H9 (cell line): ENCODE results near the gene CDC16. TPM values are rescaled to one million over a fixed set of nuclear protein-coding genes. Genes with fewer than 3 reads are reported as not detected.
A peak's percentile ranks its signal among the peaks of the same experiment; 100 is the strongest.

Experiments
- DNase-seq: peaks from one replicate; pipeline ENCODE4 v3.0.0-alpha.2; 2017
- H2AFZ ChIP-seq: one replicate; pipeline ENCODE4 v1.6.1; 2013; ENCODE audit warnings: mild to moderate bottlenecking, low read length, control low read depth, moderate library complexity
- H2AK5ac ChIP-seq: 2 replicates; pipeline ENCODE4 v1.6.1; 2013; ENCODE audit warnings: low read length, control low read depth, mixed read lengths; ENCODE audit not compliant: insufficient read length
- H2BK120ac ChIP-seq: one replicate; pipeline ENCODE4 v1.6.1; 2013; ENCODE audit warnings: low read depth, mild to moderate bottlenecking, low read length, control low read depth, inconsistent platforms; ENCODE audit not compliant: poor library complexity, severe bottlenecking
- H2BK12ac ChIP-seq: 2 replicates; pipeline ENCODE4 v1.6.1; 2013; ENCODE audit warnings: low read length, control low read depth, mixed read lengths, low read depth; ENCODE audit not compliant: insufficient read length
- H2BK15ac ChIP-seq: 2 replicates; pipeline ENCODE4 v1.6.1; 2013; ENCODE audit warnings: low read depth, low read length, control low read depth
- H2BK20ac ChIP-seq: one replicate; pipeline ENCODE4 v1.6.1; 2013; ENCODE audit warnings: low read depth, mild to moderate bottlenecking, low read length, control low read depth, inconsistent platforms; ENCODE audit not compliant: poor library complexity, severe bottlenecking
- H2BK5ac ChIP-seq: 2 replicates; pipeline ENCODE4 v1.6.1; 2013; ENCODE audit warnings: low read length, control low read depth, mixed read lengths; ENCODE audit not compliant: insufficient read length
- H3K14ac ChIP-seq: 2 replicates; pipeline ENCODE4 v1.6.1; 2013; ENCODE audit warnings: low read length, control low read depth; ENCODE audit not compliant: insufficient read depth
- H3K18ac ChIP-seq: 2 replicates; pipeline ENCODE4 v1.6.1; 2013; ENCODE audit warnings: low read depth, mild to moderate bottlenecking, mixed read lengths, low read length, control low read depth; ENCODE audit not compliant: insufficient read length
- H3K23ac ChIP-seq: 2 replicates; pipeline ENCODE4 v1.6.1; 2013; ENCODE audit warnings: low read length, control low read depth, mixed read lengths, low read depth; ENCODE audit not compliant: insufficient read length
- H3K23me2 ChIP-seq: 2 replicates; pipeline ENCODE4 v1.6.1; 2013; ENCODE audit warnings: low read depth, mild to moderate bottlenecking, mixed read lengths, low read length, control low read depth; ENCODE audit not compliant: insufficient read length, poor library complexity, severe bottlenecking
- H3K27ac ChIP-seq: 2 replicates; pipeline ENCODE4 v1.5.1; 2013; ENCODE audit warnings: low read length, control low read depth, mixed read lengths, low read depth; ENCODE audit not compliant: insufficient read length
- H3K27me3 ChIP-seq: 2 replicates; pipeline ENCODE4 v1.6.1; 2013; ENCODE audit warnings: low read length, control low read depth, inconsistent platforms; ENCODE audit not compliant: insufficient read depth
- H3K4ac ChIP-seq: 2 replicates; pipeline ENCODE4 v1.6.1; 2013; ENCODE audit warnings: low read depth, mild to moderate bottlenecking, control low read depth, inconsistent platforms, low read length, moderate library complexity
- H3K4me1 ChIP-seq: 2 replicates; pipeline ENCODE4 v1.6.1; 2013; ENCODE audit warnings: low read length, control low read depth, inconsistent platforms; ENCODE audit not compliant: insufficient read depth
- H3K4me2 ChIP-seq: 2 replicates; pipeline ENCODE4 v1.6.1; 2013; ENCODE audit warnings: low read length, control low read depth, mixed read lengths; ENCODE audit not compliant: insufficient read length, insufficient read depth
- H3K56ac ChIP-seq: 2 replicates; pipeline ENCODE4 v1.6.1; 2013; ENCODE audit warnings: low read depth, mild to moderate bottlenecking, mixed read lengths, low read length, control low read depth; ENCODE audit not compliant: insufficient read length
- H3K79me1 ChIP-seq: 2 replicates; pipeline ENCODE4 v1.6.1; 2013; ENCODE audit warnings: low read depth, mild to moderate bottlenecking, moderate library complexity, low read length, control low read depth, inconsistent platforms; ENCODE audit not compliant: insufficient read depth, poor library complexity, severe bottlenecking
- H3K79me2 ChIP-seq: 2 replicates; pipeline ENCODE4 v1.6.1; 2013; ENCODE audit warnings: low read length, control low read depth, inconsistent platforms; ENCODE audit not compliant: insufficient read depth
- H3K9ac ChIP-seq: 2 replicates; pipeline ENCODE4 v1.6.1; 2013; ENCODE audit warnings: low read length, control low read depth, mixed read lengths; ENCODE audit not compliant: insufficient read length; ENCODE audit errors: extremely low read depth
- H3K9me3 ChIP-seq: one replicate; pipeline ENCODE4 v1.6.1; 2013; ENCODE audit warnings: low read depth, low read length, inconsistent platforms; ENCODE audit not compliant: control insufficient read depth
- H3T11ph ChIP-seq: one replicate; pipeline ENCODE4 v1.6.1; 2013; ENCODE audit warnings: mild to moderate bottlenecking, low read length, control low read depth, inconsistent platforms
- H4K20me1 ChIP-seq: one replicate; pipeline ENCODE4 v1.6.1; 2013; ENCODE audit not compliant: control insufficient read depth, insufficient read length, insufficient read depth
- H4K5ac ChIP-seq: 2 replicates; pipeline ENCODE4 v1.6.1; 2013; ENCODE audit warnings: low read depth, mild to moderate bottlenecking, mixed read lengths, low read length, control low read depth; ENCODE audit not compliant: insufficient read length
- H4K8ac ChIP-seq: replicated peaks from 2 replicates; pipeline ENCODE4 v1.6.1; 2013; ENCODE audit warnings: low read length, control low read depth, mixed read lengths, low read depth; ENCODE audit not compliant: insufficient read length
- H4K91ac ChIP-seq: 2 replicates; pipeline ENCODE4 v1.6.1; 2013; ENCODE audit warnings: low read depth, mild to moderate bottlenecking, moderate library complexity, mixed read lengths, low read length, control low read depth; ENCODE audit not compliant: insufficient read length
- H3K27ac Mint-ChIP-seq, 3 experiments: 2 replicates in 2 of 3; 3 replicates in 1 of 3; pipeline ENCODE4 v1.8.0; 2020 to 2021; ENCODE audit warnings: mixed read lengths in 3 of 3, mild to moderate bottlenecking in 1 of 3, moderate library complexity in 1 of 3
- H3K27me3 Mint-ChIP-seq: 2 replicates; pipeline ENCODE4 v1.8.0; 2021; ENCODE audit warnings: low read depth, mild to moderate bottlenecking, moderate library complexity, mixed read lengths
- H3K36me3 Mint-ChIP-seq, 3 experiments: 2 replicates in 2 of 3; 3 replicates in 1 of 3; pipeline ENCODE4 v1.8.0; 2020 to 2021; ENCODE audit warnings: low read depth in 3 of 3, mixed read lengths in 3 of 3; ENCODE audit not compliant: insufficient read depth in 1 of 3
- H3K4me1 Mint-ChIP-seq, 2 experiments: 2 replicates each; pipeline ENCODE4 v1.8.0; 2020; ENCODE audit warnings: mixed read lengths in 2 of 2
- H3K4me3 Mint-ChIP-seq, 2 experiments: 2 replicates in 1 of 2; 3 replicates in 1 of 2; pipeline ENCODE4 v1.8.0; 2020 to 2021; ENCODE audit warnings: mild to moderate bottlenecking in 2 of 2, mixed read lengths in 2 of 2, moderate library complexity in 1 of 2
- H3K9me3 Mint-ChIP-seq, 2 experiments: 2 replicates in 1 of 2; 3 replicates in 1 of 2; pipeline ENCODE4 v1.8.0; 2020; ENCODE audit warnings: mild to moderate bottlenecking in 2 of 2, mixed read lengths in 2 of 2, moderate library complexity in 1 of 2
- CTCF ChIP-seq: fragments of 200-600 bp; sonication (generic); conservative IDR thresholded peaks from 3 replicates; pipeline ENCODE4 v1.8.0; 2021; ENCODE audit warnings: antibody characterized with exemption, mild to moderate bottlenecking
- WGBS: extraction: QIAGEN DNeasy Blood & Tissue Kit; methylation state at CpG from one replicate; pipeline ENCODE4 v1.1.7; 2013; ENCODE audit warnings: missing lambda C conversion rate, low lambda C conversion rate, mixed read lengths; ENCODE audit not compliant: insufficient read length; ENCODE audit errors: extremely low coverage; 5-methylcytosine and 5-hydroxymethylcytosine counted together
- total RNA-seq: library from RNA; stranded (reverse); gene quantifications from 2 replicates; pipeline ENCODE4 v1.2.1, GENCODE V29; 2021

Gene CDC16
- total RNA-seq, 1 experiment from 2014 or later, result 91.9 TPM

- no peak for TF ChIP-seq CTCF
- H2BK5ac ChIP-seq, result no peak overlapping the region
- H3T11ph ChIP-seq, result no peak overlapping the region
- Mint-ChIP-seq H3K4me1 (peaks cover 18% of the 10 kb centered on the region in 2 experiments), H3K27me3 (no peaks in the 10 kb centered on the region; the same call in 1 of the 2 replicates), H3K9me3 (no peaks in the 10 kb centered on the region), H3K4me3 (peak overlapping the region; percentile 30 to 69), H3K27ac (peak overlapping the region in 2 of 3 experiments; percentile 12 to 29; a peak in 2 of 7 replicates), H3K36me3 (peaks cover 33 to 59% (median 52%) of the 10 kb centered on the region in 3 experiments)
- peaks cover 3% of the 10 kb centered on the region for H3K4me1 ChIP-seq
- no peak overlapping the region for H3K9ac ChIP-seq
- H3K27me3 ChIP-seq, result no peaks in the 10 kb centered on the region
- no peak overlapping the region for H3K23ac ChIP-seq
- H3K4ac ChIP-seq, result no peak overlapping the region
- no CpG with 5 or more reads among the region's 3 CpGs for WGBS
- no peak overlapping the region for H2AFZ ChIP-seq
- H4K91ac ChIP-seq, result no peak overlapping the region
- no peak overlapping the region for H3K27ac ChIP-seq
- no peaks in the 10 kb centered on the region for H3K79me1 ChIP-seq
- no peak for DNase-seq
- no peak overlapping the region for H2BK15ac ChIP-seq
- H2BK120ac ChIP-seq, result no peak overlapping the region
- H3K18ac ChIP-seq, result no peak overlapping the region
- H2AK5ac ChIP-seq, result no peak overlapping the region
- H4K8ac ChIP-seq, result no peak overlapping the region
- no peaks in the 10 kb centered on the region for H4K20me1 ChIP-seq
- peaks cover 4% of the 10 kb centered on the region; the same call in 1 of the 2 replicates for H3K79me2 ChIP-seq
- no peak overlapping the region for H3K56ac ChIP-seq
- no peaks in the 10 kb centered on the region for H3K23me2 ChIP-seq
- H3K9me3 ChIP-seq, result no peaks in the 10 kb centered on the region
- no peak overlapping the region for H3K4me2 ChIP-seq
- no peak overlapping the region for H2BK12ac ChIP-seq
- no peak overlapping the region for H2BK20ac ChIP-seq
- H3K14ac ChIP-seq, result no peak overlapping the region
- H4K5ac ChIP-seq, result no peak overlapping the region
Measured at GRCh38 chr13:114283576-114283975, 48.9 kb downstream of the CDC16 start.
